ENCODE data around the gene MICAL1. TPM values are rescaled to one million over a fixed set of nuclear protein-coding genes. Genes with fewer than 3 reads are reported as not detected.

The MICAL1 gene
- total and polyA plus RNA-seq, 2 of the 8 experiments (the other 6 are each of a cell fraction or from before 2014, with no cell fraction given), result 42.5 to 55.4 TPM

- TF ChIP-seq RAD21 (IDR thresholded peaks at IDR 0.05 in 1 of 2, conservative IDR thresholded peaks at IDR 0.05 in 1 of 2; ENCODE audit: low read depth in 2 of 2, low read length in 2 of 2) (no peak), USF2 (IDR thresholded peaks at IDR 0.05; ENCODE audit: low read length) (no peak), SAP30 (IDR thresholded peaks at IDR 0.05; ENCODE audit: insufficient read depth, insufficient replicate concordance, low read length) (no peak), GABPA (IDR thresholded peaks at IDR 0.05; ENCODE audit: borderline replicate concordance, insufficient read depth, low read length) (no peak), CBX8 (IDR thresholded peaks at IDR 0.05; ENCODE audit: borderline replicate concordance, low read depth, low read length) (no peak), JUN (IDR thresholded peaks at IDR 0.05; ENCODE audit: low read depth, low read length) (no peak), NRF1 (IDR thresholded peaks at IDR 0.05; ENCODE audit: low read depth, low read length) (no peak)
Measured at GRCh38 chr6:109498052-109498451, 42.5 kb upstream of the MICAL1 start (continued).

Data from H1 (cell line).